HK-2 (cell line): ENCODE data around the gene PRICKLE2.

Experiments
- DNase-seq: peaks from one replicate; pipeline ENCODE4 v3.0.0-alpha.2; 2018; ENCODE audit not compliant: unreplicated experiment

Gene PRICKLE2

DNA sequence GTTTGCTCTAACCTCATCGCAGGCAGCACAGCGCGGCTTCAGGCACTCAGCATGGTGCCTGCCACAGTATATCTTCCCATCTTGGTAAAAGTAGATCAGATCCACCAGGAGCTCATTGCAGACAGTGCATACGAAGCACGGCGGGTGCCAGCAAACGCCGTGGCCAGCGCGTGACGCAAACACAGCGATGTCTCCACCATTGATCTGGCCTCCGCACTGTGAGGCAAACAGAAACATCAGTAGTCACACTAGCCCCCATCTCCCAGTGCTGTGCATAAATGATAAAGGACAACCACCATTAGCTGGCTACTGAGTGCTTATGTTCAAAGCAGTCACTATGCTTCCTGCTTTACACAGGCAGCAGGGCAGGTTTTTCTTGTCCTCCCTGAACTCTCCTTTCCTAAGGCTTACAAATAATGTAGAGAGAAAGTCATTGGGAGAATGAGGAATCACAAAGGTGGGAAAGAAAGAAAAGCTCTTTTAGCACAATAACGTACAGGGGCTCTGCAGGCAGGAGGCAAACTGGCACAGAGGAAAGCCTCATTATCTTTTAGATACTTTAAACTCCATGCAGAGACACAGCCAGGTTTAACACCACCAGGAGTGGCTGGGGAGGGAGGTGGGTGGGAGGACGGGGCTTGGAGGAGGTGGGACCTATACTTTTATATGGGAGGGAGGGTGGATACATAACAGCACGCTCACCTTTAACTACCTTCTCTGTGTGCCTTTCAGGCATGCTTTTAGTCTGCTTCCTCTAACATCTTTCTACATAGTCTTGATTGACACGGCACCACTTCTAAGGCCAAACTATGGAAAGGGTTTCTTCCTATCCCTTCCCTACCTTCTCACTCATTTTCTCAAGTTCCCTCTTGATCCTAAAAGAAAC is 67.9 kb downstream of the PRICKLE2 start:
- no peak for DNase-seq

GRCh38 chr3:64155328-64155727 is 69.9 kb downstream of the PRICKLE2 start:
- no peak for DNase-seq

- no peak for DNase-seq
Measured at GRCh38 chr3:64152676-64153466, 72.4 kb downstream of the PRICKLE2 start.

- DNase-seq: no peak
Measured at GRCh38 chr3:64152086-64152485, 73.2 kb downstream of the PRICKLE2 start.

DNA sequence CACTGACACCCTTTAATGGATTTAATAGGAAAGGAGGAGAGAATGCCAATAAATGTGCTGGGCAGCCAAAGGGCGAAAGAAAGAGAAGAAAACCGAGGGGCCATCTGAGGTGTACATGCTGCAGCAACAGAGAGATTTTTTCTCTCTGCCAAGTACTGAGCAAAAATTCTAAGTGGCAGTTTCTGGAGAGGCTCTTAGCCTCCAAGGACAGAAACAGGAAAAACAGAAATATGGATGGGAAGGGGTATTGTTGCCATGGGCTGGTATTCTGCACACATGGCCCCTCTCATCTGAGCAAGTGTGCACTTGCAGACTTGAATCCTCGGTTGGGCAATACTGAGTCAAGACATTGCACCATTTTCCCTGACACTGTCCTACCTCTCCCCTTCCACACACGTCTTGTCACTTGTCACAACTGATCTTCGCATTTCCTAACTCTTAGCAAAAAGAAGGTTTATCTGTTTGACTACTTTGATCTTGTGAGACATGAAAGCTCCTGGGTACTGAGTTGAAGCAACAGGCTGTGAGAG is 73.9 kb downstream of the PRICKLE2 start:
- DNase-seq: no peak

DNA sequence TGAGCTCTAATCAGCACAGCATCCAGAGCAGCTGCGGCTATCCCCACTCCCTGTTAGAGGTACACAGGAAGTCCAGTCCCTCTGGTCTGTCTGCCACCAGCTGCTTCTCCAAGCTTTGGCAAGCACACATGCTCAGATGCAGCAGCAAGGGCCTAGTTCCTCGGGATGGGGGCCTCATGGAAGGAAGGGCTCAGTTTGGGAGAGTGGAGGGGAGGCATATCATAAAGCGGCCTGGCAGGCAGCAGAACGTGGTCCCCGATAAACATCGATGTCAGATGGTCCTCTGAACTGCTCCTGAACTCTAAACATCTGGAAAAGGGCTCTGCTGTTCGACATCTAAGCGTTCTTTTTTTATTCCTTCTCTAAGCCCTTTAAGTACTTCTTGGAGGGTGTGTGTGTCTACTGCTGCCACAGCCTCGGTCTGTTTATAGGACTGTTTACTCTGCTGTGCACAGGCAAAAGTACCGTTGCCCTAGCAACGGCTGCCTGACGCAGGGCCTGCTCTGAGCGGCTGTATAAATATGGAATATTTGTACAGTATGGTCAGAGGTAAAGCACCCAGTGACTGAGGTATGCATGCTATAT is 74.6 kb downstream of the PRICKLE2 start:
- DNase-seq: no peak

- no peak for DNase-seq
Measured at GRCh38 chr3:64149886-64150285, 75.4 kb downstream of the PRICKLE2 start.

- no peak for DNase-seq
Measured at GRCh38 chr3:64148955-64149653, 76.2 kb downstream of the PRICKLE2 start.

DNA sequence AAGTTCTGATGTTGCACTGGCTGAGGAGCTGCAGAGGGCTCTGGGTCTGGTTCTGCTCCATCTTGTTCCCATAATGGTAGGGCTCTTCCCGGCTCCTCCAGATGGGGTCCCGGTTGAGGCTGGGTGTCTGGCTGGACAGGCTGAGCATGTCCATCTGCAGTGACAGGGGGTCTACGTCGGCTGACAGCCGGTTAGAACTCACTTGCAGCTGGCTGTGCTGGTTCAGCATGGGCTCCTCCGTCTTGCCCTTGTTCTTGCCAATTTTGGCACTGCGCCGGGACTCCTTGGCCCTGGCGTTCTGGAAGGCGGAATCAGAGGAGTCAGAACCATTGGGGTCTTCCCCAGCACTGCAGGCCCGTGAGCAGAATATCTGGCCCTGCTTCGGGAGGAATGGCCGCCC is 78.1 kb downstream of the PRICKLE2 start:
- no peak for DNase-seq

GRCh38 chr3:64145438-64145837 is 79.8 kb downstream of the PRICKLE2 start:
- DNase-seq: no peak

GRCh38 chr3:64144241-64144900 is 80.9 kb downstream of the PRICKLE2 start:
- DNase-seq: no peak

DNA sequence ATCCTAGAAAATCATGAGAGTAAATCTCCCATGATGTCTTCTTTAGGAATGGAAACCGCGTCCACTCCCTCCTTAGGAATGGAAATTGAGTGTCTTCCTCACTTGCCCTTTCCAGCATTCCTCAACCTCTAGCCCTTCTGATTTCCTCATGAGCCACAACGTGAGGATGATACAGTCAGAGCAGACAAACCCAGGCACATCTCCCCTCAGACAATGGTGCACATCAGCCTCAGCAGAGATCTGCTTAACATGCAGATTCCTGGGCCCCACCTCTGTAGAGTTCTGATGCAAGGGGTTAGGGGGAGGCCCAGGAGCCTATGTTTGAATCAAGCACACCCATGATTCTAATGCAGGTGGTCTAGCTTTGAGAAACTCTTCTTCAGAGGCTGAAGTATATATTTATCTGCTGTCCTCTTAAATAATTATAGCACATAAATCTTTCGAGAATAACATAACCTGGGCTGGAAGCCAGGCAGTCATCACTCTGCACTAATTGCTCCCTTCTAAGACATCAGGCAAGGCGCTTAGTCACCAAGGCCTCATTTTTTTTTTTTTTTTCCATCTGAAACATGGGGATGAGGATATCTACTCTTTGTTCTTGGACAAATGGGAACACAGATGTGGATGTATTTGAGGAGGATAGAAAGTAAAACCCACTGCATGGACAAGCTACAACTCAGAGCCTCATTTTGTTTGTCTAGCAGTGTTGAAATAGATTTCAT is 81.7 kb downstream of the PRICKLE2 start:
- no peak for DNase-seq

GRCh38 chr3:64141476-64141875 is 83.8 kb downstream of the PRICKLE2 start:
- no peak for DNase-seq

GRCh38 chr3:64140651-64141050 is 84.6 kb downstream of the PRICKLE2 start:
- no peak for DNase-seq

DNA sequence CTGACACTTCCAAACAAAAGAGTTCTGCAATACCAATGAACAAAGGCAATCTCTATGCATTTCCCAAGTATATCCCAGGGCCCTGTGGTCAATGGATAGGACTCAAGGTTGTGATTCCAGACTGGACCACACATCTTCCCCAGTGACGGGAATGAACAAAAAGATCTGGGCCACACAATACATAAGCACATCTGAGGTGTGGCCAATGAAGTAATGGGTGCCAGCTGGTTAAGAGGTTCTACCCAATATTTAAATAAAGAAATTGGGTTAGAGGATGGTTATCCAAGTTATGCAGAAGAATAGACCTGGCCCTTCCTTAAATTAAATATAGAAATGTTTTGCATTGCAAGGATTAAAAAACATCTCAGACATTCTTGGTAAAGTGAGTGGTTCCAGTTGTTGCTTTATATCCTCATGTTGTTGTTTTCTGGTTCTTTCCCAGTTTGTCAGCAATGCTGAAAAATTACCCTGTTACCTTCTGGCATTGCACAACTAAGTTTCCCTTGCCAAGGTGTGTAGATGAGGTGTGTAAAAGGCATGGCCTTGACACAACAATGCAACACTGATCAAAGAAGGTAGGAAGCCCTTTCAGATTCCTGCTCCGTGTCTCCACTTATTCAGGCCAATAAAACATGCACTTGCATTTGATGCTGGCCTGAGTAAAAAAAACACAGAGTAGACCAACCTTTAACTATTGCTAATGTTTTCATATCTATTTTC is 86.5 kb downstream of the PRICKLE2 start:
- DNase-seq: no peak

DNA sequence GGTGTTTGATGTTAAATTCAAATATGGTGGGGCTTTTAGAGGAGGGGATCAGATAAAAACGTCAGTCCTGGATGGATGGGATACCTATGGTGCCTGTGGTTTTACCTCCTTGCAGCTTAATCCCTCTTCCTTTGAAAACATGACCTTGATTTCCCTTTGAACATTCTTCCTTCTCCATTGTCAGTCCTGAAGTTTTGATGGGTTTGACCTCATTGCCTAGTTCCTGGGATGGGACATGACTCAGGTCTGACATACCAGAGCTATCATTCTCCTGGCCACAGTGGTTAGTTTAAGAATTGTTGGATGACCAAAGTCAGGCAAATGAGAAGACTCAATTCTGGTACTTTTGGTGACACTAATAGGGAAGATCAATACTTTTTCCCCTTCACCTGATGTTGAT is 87.2 kb downstream of the PRICKLE2 start:
- DNase-seq: no peak

DNA sequence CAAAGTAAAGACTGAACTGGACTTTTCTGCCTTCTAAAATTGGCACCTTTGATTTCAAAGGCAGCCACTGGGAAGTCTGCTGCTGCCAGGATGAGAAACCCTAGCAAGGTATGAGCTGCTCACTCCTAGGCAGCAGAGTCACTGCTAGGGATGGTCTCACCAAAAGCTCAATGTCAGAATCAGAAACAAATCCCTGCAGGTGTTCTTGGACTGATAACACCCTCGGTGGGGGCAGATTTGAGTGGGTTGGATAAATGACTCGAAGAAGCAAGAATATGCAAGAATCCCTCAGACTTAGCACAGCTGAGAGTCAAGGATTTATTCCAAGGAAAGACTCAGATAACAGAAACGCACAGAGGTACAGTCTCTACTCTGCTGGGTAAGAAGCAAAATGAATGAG is 90.4 kb downstream of the PRICKLE2 start:
- no peak for DNase-seq

DNA sequence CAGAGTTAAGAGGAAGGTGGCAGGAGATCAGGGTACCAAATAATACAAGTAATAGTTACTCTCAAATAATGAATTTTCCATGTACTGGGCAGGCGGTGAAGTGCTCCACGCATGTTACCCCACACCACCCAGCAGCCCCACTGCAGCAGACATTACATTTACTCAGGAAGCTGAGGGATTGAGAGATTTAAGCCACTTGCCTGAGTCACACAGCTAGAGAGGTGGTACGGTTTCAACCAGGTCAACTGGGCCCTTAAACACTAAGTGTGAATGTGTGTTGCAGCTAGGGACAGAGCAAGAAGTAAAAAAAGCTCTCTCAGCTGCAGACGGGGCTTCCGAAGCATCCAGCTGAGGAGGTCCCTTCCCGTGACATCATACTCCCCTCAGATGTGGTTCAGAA is 91.3 kb downstream of the PRICKLE2 start:
- no peak for DNase-seq

DNA sequence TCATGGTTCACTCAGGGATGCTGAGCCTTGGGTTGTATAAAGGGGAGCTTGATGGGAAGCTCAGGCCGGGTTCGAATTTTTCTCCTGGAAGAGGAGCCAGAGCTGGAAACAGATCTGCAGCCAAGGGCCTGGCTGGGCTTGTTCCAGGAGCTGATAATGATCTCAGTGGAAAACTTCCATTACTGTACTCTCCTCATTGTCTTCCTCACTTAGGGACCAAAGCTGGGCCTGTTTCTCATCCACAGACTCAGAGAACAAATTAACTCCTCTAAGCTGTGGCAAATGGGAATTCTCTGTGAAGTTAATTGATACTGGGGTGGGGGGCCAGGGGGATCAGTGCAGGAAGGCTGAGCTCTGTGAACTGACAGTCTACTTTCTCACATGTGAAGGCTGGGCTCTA is 92.0 kb downstream of the PRICKLE2 start:
- no peak for DNase-seq
